ENCODE measurements around the gene FALEC.
"Not testable (repeated sequence)": the region's sequence is repeated elsewhere in the genome, so short reads cannot be mapped to it uniquely, and the experiment has no call there.

Gene FALEC

DNA sequence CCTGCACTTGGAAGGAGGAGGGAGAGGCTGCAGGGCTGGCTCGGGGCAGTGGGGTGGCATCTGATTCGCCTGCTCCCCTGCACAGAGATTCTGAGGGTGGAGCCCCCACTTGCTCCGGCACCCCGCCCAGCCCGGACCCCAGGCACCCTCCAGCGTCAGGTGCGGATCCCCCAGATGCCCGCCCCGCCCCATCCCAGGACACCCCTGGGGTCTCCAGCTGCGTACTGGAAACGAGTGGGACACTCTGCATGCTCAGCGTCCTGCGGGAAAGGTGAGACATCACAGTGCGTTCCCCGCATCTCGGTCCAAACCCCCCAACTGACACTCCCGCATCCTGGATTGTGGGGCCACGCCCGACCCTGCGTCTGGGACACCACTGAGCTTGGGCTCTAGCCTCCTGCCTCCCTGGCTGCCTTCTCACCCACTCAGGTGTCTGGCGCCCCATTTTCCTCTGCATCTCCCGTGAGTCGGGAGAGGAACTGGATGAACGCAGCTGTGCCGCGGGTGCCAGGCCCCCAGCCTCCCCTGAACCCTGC lies 41.6 kb downstream of the FALEC start:
- DNase-seq (ENCODE audit: extremely low read depth in 1 of 2, low read depth in 1 of 2), result no peak

DNA sequence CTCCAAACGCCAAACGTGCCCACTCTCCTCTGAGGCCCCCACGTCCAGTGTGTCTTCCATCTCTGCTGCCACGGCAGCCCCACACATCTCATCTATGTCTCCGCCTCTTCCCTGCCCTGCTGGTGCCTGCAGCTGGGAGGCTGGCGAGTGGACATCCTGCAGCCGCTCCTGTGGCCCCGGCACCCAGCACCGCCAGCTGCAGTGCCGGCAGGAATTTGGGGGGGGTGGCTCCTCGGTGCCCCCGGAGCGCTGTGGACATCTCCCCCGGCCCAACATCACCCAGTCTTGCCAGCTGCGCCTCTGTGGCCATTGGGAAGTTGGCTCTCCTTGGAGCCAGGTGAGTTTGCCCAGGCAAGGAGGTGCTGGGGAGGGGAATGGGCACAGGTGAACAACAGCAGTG lies 42.3 kb downstream of the FALEC start:
- no peak for DNase-seq (ENCODE audit: extremely low read depth in 1 of 2, low read depth in 1 of 2)

DNA sequence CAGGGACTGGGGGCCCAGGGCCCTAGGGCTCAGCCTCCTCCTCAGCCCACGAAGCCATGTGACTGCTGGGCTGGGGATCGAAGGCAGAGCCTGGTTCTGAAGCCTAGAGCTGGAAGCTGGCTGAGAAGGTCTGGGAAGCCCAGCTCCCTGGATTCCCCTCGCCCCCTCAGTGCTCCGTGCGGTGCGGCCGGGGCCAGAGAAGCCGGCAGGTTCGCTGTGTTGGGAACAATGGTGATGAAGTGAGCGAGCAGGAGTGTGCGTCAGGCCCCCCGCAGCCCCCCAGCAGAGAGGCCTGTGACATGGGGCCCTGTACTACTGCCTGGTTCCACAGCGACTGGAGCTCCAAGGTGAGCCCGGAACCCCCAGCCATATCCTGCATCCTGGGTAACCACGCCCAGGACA lies 42.8 kb downstream of the FALEC start:
- DNase-seq (ENCODE audit: extremely low read depth in 1 of 2, low read depth in 1 of 2), result no peak

DNA sequence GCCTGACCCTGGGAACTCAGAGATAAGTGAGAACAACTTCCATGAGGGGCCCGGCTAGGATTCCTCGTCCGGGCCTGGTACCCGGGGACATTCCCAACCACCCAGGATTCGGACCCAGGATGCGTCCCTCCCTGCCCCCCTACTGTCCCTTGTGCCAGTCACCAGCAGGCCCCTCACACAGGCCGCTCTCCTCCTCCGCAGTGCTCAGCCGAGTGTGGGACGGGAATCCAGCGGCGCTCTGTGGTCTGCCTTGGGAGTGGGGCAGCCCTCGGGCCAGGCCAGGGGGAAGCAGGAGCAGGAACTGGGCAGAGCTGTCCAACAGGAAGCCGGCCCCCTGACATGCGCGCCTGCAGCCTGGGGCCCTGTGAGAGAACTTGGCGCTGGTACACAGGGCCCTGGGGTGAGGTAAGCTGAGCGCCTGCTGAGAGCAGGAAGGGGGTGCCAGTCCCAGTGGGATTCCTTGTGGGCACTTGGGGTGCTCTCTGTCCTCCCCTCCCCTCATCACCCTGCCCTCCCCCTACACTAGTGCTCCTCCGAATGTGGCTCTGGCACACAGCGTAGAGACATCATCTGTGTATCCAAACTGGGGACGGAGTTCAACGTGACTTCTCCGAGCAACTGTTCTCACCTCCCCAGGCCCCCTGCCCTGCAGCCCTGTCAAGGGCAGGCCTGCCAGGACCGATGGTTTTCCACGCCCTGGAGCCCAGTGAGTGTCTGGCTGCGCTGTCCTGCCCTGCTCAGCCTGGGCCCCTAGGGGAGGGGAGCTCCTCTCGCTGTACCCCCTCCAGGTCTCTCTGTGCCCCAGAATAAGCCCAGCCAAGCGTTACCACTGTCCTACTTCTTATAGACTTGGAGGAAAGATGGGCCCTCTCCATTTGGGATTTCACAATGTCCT lies 43.5 kb downstream of the FALEC start:
- DNase-seq (ENCODE audit: extremely low read depth in 1 of 2, low read depth in 1 of 2), result no peak

DNA sequence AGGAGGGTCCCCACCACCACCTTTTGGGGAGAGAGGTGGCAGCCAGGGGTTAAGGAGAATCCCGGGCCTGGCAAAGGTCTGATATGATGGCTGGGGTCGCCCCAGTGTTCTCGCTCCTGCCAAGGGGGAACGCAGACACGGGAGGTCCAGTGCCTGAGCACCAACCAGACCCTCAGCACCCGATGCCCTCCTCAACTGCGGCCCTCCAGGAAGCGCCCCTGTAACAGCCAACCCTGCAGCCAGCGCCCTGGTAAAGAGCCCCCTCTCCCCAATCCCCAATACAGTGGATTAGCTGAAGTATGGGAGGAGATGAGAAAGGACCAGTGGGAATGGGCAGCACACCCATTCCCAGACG lies 44.1 kb downstream of the FALEC start:
- no peak for DNase-seq (ENCODE audit: extremely low read depth in 1 of 2, low read depth in 1 of 2)

DNA sequence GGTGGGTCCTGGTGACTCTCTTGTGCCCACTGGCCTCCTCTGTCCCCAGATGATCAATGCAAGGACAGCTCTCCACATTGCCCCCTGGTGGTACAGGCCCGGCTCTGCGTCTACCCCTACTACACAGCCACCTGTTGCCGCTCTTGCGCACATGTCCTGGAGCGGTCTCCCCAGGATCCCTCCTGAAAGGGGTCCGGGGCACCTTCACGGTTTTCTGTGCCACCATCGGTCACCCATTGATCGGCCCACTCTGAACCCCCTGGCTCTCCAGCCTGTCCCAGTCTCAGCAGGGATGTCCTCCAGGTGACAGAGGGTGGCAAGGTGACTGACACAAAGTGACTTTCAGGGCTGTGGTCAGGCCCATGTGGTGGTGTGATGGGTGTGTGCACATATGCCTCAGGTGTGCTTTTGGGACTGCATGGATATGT lies 44.5 kb downstream of the FALEC start:
- DNase-seq (ENCODE audit: extremely low read depth in 1 of 2, low read depth in 1 of 2), result no peak

DNA sequence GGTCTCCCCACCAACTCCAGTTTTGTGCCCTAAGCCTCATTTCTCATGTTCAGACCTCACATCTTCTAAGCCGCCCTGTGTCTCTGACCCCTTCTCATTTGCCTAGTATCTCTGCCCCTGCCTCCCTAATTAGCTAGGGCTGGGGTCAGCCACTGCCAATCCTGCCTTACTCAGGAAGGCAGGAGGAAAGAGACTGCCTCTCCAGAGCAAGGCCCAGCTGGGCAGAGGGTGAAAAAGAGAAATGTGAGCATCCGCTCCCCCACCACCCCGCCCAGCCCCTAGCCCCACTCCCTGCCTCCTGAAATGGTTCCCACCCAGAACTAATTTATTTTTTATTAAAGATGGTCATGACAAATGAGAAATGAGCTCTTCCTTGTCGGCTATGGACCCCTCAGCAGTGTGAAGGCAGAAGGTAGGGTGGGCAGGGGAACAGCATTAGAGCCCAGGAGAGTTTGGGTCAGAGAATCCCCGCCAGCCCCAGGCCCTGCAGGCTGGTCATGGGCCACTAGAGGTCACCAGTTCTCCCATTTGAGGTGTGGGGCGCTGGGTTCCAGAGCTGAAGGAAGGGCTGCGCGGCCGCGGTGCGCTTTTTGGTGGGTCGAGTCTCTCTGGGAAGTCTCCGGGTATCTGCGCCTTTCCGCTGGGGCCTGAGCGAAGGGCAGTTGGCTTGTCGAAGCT lies 45.2 kb downstream of the FALEC start:
- peak; percentile 69 to 84 for DNase-seq (ENCODE audit: extremely low read depth in 1 of 2, low read depth in 1 of 2)

DNA sequence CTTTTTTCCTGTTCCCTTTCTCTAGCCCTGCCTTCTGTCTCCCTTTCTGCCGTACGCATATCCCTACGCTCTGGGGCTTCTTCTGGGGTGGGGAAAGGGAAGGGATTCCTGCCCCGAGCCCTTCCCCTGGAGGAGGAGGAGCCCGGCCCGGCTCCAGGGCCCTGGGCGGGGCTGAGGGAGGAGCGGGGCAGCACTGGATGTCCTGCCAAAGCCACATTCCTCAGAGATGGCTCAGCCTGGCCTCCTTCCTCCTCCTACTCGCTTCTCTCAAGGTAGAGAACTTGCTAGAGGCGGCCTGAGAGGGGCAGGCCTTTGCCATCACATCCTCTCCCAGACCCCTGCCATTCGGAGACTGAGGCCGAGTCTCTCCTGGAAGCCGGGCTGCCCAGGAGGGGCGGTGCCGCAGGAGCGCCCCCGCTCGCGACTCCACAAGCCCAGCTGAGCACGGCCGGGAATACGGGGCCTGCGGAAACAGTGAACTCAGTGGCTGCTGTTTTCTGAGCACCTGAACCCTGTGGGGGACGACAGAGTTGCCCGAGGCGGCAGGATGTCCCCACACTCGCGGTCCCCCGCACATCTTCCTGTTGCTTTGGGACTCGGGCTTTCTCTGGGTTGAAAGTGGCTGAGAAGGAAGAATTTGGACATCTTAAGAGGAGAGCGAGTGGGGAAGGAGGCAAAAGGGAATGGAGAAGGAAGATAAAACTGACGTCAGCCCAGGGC lies 45.9 kb downstream of the FALEC start:
- DNase-seq (ENCODE audit: extremely low read depth in 1 of 2, low read depth in 1 of 2), result peak; percentile 58 to 68

DNA sequence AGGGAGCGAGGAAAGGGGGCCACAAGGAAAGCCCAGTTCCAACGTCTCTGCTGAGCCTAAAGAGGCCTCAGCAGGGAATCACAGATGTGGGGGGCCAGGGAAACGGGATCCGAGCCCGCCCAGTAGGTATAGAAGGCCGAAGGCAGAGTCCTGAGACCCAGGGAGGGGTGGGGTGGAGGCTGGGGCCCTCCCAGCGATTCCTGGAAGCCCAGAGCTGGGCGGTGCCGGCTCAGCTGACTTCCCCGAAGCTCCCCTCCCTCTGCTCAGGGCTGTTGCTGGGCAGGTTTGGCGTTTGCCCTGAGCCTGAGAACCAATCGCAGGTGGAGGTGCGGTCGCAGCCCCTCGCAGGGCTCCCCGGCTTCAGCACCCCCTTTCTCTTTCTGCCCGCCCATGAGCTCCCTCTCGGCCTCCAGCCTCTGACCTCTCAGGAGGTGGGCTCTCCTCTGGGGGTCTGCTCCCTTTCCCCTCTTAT lies 46.5 kb downstream of the FALEC start:
- DNase-seq (ENCODE audit: extremely low read depth in 1 of 2, low read depth in 1 of 2), result peak; percentile 82 to 92

DNA sequence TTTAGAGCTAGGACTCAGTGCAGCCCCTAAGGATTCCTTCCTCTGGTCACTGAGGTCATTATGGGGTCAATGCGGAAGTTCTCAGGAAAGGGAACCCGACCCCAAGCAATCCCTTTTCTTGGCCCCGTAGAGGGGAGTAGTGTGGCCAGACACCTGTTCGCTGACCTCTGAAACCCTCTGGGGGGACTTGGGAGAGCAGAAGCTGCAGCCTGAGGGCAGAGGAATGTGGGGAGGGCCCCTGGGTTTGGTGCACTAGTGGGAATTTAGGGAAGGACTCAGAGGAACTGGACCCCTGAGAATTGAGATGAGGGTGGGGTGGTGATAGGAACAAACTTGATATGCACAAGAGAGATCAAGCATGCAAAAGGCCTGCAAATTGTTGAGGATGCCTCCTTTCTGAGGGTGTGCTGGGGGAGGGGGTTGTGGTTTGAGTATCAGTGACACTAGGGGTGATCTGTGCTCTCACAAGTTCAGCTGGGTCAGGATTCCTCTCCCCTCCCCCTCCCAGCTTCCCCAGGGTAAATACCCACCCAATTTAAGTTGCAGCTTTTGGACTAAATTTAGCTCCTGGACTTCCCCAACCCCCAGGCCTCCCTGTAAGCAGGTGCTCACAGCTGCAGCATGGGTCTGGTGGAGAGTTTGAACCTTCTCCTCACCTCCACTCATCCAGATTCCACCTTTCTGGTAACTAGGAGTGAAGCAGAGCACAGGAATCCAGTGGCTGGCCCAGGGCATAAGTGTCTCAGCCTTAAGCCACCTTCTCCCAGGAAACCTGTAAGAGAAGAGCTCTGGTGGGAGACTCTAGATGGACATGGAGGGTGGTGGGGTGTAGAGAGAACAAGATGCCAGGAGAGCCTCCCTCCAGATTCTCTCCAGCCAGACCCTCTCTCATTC lies 47.1 kb downstream of the FALEC start:
- peak; percentile 59 to 88 for DNase-seq (ENCODE audit: extremely low read depth in 1 of 2, low read depth in 1 of 2)

DNA sequence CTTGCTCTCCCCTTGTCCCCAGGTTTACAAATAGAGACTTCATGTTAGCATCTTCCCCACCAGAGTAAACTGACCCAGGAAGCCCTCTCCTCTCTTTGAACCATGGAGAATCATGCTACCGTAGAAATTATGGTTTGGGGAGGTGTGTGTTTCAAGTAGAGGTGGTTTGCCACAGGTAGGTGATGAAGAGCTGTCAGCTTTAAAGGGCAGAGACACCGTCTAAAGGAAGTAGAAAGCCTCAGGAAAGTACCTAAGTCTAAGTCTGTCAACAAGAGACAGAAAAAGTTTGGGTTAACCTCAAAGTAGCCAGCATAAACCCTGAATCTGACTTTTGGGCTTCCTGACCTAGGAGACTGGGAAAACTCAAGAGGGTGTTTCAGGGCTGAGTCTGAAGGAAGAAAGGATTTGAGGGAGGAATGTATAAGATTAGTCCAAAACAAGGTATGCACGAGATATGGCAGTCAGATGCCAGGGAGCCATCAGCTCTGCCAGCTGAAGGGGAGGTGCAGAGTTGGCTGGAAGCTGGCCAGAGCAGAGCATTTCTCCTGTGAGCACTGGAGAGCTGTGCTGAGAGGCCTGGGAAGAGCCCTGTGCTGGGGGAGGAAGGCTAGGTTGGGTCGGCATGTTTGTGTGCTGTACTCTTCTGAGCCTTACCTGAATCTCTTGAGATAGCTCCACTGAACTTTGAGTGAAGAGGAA lies 47.9 kb downstream of the FALEC start:
- no peak for DNase-seq (ENCODE audit: extremely low read depth in 1 of 2, low read depth in 1 of 2)

DNA sequence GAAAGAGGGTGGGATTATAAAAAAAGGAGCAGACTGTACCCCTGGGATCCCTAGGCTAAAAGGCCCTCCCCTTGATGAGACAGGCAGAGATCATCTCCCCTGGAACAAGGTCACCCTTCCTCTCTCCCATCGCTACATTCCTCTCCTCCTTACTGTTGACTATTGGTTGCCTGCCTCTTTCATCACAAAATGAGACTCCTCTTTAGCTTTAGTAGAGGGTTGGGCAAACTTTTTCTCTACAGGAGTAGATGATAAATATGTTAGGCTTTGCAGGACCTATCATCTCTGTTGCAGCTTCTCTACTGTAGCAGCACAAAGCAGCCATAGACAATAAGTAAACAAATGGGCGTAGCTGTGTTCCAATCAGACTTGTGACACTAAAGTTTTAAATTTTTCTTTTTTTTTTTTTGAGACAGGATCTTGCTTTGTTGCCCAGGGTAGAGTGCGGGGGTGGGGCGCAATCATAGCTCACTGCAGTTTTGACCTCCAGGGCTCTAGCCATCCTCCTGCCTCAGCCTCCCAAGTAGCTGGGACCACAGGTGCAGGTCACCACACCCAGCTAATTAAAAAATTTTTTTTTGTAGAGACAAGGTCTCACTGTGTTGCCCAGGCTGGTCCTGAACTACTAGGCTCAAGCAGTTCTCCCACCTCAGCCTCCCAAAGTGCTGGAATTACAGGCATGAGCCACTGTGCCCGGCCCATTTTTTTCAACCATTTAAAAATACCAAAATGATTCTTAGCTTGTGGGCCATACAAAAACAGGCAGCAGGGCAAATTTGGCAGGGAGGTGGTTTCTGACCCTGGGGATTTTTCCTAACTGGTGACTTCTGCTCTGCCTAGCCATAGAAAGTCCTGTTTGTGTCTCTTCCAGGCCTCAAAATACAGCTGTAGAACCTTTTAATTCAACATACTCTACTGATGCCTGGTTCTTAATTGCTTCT lies 48.8 kb downstream of the FALEC start:
- no peak for DNase-seq (ENCODE audit: extremely low read depth in 1 of 2, low read depth in 1 of 2)

DNA sequence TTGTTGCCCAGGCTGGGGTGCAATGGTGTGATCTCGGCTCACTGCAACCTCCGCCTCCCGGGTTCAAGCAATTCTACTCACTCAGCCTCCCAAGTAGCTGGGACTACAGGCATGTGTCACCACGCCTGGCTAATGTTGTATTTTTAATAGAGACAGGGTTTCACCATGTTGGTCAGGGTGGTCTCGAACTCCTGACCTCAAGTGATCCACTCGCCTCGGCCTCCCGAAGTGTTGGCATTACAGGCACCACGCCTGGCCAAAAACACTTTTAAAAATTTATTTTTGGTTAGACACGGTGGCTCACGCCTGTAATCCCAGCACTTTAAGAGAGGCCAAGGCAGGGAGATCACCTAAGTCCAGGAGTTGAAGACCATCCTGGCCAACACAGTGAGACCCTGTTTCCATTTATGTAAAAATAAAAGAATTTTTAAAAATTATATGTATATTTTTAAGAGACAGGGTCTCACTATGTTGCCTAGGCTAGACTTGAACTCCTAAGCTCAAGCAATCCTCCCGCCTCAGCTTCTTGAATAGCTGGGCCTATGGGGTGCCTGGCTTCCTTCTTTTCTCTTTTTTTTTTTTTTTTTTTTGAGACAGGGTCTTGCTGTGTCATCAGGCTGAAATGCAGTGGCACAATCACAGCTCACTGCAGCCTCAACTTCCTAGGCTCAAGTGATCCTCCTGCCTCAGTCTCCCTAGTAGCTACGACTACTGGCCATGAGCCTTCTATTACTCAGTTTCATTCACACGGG lies 49.9 kb downstream of the FALEC start:
- not testable (repeated sequence) for DNase-seq (ENCODE audit: extremely low read depth in 1 of 2, low read depth in 1 of 2)

DNA sequence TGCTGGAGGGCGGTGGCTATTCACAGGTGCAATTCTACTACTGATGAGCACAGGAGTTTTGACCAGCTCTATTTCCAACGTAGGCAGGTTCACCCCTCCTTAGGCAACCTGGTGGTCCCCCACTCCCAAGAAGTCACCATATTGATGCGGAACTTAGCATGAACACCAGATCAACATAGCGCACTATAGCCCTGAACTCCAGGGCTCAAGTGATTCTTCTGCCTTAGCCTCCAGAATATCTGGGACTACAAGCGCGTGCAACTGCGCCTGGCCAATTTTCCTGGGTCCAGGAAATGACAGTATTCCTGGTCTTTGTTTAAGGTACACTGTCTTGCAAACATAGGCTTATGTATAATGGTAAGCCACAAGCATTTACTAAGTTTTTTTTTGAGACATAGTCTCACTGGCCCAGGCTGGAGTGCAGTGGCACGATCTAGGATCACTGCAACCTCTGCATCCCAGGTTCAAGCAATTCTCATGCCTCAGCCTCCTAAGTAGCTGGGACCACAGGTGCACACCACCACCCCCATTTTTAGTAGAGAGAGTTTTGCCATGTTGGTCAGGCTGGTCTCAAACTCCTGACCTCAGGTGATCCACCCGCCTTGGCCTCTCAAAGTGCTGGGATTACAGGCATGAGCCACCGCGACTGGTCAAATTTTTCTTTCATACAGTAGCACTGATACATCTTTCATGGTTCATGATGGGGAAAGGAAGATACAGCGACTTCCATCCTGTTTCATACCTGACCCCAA lies 51.2 kb downstream of the FALEC start:
- DNase-seq (ENCODE audit: extremely low read depth in 1 of 2, low read depth in 1 of 2), result no peak

DNA sequence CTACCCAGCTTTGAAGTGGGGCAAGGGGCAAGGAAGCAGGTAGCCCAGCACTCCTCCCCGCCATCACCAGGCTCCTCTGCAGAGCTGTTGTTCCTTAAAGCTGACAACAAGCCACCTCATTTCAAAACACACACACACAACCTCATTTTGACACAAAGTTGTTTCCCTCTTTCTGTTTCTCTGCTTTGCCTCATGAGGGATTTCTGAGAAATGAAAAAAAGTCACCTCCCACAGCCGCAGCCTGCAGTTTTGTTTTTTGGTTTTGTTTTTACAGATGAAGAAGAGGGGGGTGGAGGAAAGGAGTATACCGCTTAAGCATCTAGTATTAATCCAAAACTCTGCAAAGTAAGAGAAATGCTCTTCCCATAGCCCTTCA lies 51.8 kb downstream of the FALEC start:
- DNase-seq (ENCODE audit: extremely low read depth in 1 of 2, low read depth in 1 of 2), result peak in 1 of 2 donors; percentile 69

DNA sequence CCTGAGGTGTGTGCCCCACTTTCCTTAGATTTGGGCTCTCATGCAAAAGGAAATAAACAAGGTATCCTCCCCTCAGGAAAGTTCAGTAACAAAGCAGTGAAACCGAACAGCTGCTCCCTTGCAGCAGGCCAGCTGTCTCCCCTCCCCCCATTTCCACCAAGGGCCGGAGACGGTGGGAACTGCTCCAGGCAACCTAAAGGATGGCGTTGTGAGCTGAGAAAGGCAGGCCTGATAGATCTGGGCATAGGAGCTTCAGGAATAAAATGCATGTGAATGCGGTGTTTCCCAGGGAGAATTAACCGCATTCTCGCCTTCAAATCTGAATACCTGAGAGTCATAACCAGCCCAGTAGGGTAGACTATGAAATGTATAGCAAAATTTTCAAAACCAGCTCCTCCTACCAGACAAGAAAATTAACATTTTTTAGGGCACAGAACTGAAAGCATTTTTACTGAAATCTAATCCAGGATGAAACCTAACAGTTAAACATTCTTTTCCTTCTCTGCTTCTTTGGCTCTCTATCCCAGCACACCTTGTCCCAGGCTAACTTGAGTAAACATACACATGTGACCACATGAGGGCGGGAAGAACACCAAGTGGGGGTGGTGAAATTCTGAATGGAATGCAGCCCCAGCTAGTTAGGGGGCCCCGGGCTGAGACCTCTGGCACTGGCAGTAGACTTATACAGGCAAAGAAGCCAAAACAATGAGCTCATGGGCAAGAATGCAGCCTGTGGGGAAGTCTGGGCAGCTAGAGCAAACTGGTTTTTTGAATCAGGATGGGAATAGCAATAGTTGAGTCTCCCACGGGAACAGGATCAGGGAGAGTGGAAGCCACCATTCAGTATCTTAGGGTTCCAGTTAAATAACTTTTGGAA lies 52.4 kb downstream of the FALEC start:
- no peak for DNase-seq (ENCODE audit: extremely low read depth in 1 of 2, low read depth in 1 of 2)
